Keratinocyte (primary cell): ENCODE results near the gene MTUS2. TPM values are rescaled to one million over a fixed set of nuclear protein-coding genes. Genes with fewer than 3 reads are reported as not detected.

Experiments
- DNase-seq: peaks from one replicate; pipeline ENCODE4 v3.0.0-alpha.2; 2011; ENCODE audit warnings: low read depth, missing footprints, low spot score
- FAIRE-seq: peaks from 2 replicates; lab custom pipeline; 2011; peaks lifted over from hg19 to GRCh38; lab: Jason Lieb, UNC
- H2AFZ ChIP-seq: 2 replicates; pipeline ENCODE4 v1.6.0; 2012; ENCODE audit warnings: low read length, control low read depth, inconsistent platforms; ENCODE audit not compliant: control insufficient read depth
- H3K27ac ChIP-seq: 2 replicates; pipeline ENCODE4 v1.5.1; 2011; ENCODE audit warnings: low read length; ENCODE audit not compliant: control insufficient read depth, insufficient read depth
- H3K27me3 ChIP-seq: 3 replicates; pipeline ENCODE4 v1.6.0; 2011; ENCODE audit warnings: low read length; ENCODE audit not compliant: control insufficient read depth, insufficient read depth; ENCODE audit errors: extremely low read depth
- H3K36me3 ChIP-seq, 2 experiments: 2 replicates in 1 of 2; 3 replicates in 1 of 2; pipeline ENCODE4 v1.5.1; 2011; ENCODE audit warnings: low read length in 2 of 2, mild to moderate bottlenecking in 1 of 2; ENCODE audit not compliant: control insufficient read depth in 2 of 2, insufficient read depth in 2 of 2; ENCODE audit errors: extremely low read depth in 1 of 2
- H3K4me1 ChIP-seq: 3 replicates; pipeline ENCODE4 v1.5.1; 2011; ENCODE audit warnings: low read length; ENCODE audit not compliant: control insufficient read depth, insufficient read depth; ENCODE audit errors: extremely low read depth
- H3K4me2 ChIP-seq: 3 replicates; pipeline ENCODE4 v1.6.0; 2011; ENCODE audit warnings: low read depth, low read length; ENCODE audit not compliant: control insufficient read depth, insufficient read depth; ENCODE audit errors: extremely low read depth
- H3K4me3 ChIP-seq, 3 experiments: fragments of 200-600 bp in 1 of 3; sonication (generic) in 1 of 3; 2 replicates in 2 of 3; 3 replicates in 1 of 3; pipeline ENCODE4 v1.5.1; 2011 to 2016; ENCODE audit warnings: low read length in 3 of 3, mild to moderate bottlenecking in 3 of 3, control low read depth in 2 of 3, inconsistent platforms in 1 of 3, low read depth in 1 of 3, mixed read lengths in 1 of 3, mixed run types in 1 of 3, moderate library complexity in 1 of 3; ENCODE audit not compliant: control insufficient read depth in 2 of 3, insufficient read depth in 2 of 3; ENCODE audit errors: extremely low read depth in 1 of 3
- H3K79me2 ChIP-seq: 2 replicates; pipeline ENCODE4 v1.6.0; 2012; ENCODE audit warnings: low read length; ENCODE audit not compliant: control insufficient read depth, insufficient read depth
- H3K9ac ChIP-seq: 3 replicates; pipeline ENCODE4 v1.6.0; 2011; ENCODE audit warnings: low read length; ENCODE audit not compliant: control insufficient read depth, insufficient read depth; ENCODE audit errors: extremely low read depth
- H3K9me1 ChIP-seq: 3 replicates; pipeline ENCODE4 v1.6.0; 2011; ENCODE audit warnings: low read length; ENCODE audit not compliant: control insufficient read depth, insufficient read depth; ENCODE audit errors: extremely low read depth
- H3K9me3 ChIP-seq: 2 replicates; pipeline ENCODE4 v1.5.1; 2012; ENCODE audit warnings: low read depth, low read length; ENCODE audit not compliant: control insufficient read depth
- H4K20me1 ChIP-seq: 3 replicates; pipeline ENCODE4 v1.6.0; 2011; ENCODE audit warnings: low read length; ENCODE audit not compliant: control insufficient read depth, insufficient read depth; ENCODE audit errors: extremely low read depth
- EZH2 ChIP-seq: IDR thresholded peaks from one replicate; pipeline ENCODE4 v1.6.1; 2012; ENCODE audit warnings: inconsistent platforms, mild to moderate bottlenecking, low read length, moderate library complexity
- dilution Hi-C: fragments of 300-500 bp; cut with MboI; formaldehyde crosslinking; loops from one replicate; pipeline ENCODE4 v1.7.0; 2020; ENCODE audit warnings: low sequenced_read_pairs; ENCODE audit not compliant: extremely low pct_ligation_motif_present
- polyA plus RNA-seq, 5 experiments: library from polyadenylated mRNA; depleted of rRNA in 3 of 5; stranded (reverse) in 3 of 5; stranded (forward) in 1 of 5; unstranded in 1 of 5; fragments of >200 nt; gene quantifications; 1 replicate in 1 of 5; 2 replicates in 3 of 5; 3 replicates in 1 of 5; pipeline versions ENCODE4 v1.2.1 to v1.2.3, GENCODE V29; 2011 to 2012; ENCODE audit warnings: missing spikeins in 2 of 5, low read depth in 1 of 5, low replicate concordance in 1 of 5
- TF ChIP-seq, protein P1 (sequence below), 3 experiments: IDR thresholded peaks in 1 of 3; conservative IDR thresholded peaks in 1 of 3; optimal IDR thresholded peaks in 1 of 3; 2 replicates in 2 of 3; 3 replicates in 1 of 3; pipeline versions ENCODE3 to v1.5.1; 2011; ENCODE audit warnings: low read length in 3 of 3, mild to moderate bottlenecking in 3 of 3, moderate library complexity in 2 of 3, control low read depth in 1 of 3, inconsistent platforms in 1 of 3; ENCODE audit not compliant: insufficient read depth in 2 of 3; ENCODE audit errors: extremely low read depth in 1 of 3

Gene MTUS2
- polyA plus RNA-seq, 1 donor (not counting 4 experiments of a cell fraction or from before 2014, with no cell fraction given), result 0.17 TPM

DNA sequence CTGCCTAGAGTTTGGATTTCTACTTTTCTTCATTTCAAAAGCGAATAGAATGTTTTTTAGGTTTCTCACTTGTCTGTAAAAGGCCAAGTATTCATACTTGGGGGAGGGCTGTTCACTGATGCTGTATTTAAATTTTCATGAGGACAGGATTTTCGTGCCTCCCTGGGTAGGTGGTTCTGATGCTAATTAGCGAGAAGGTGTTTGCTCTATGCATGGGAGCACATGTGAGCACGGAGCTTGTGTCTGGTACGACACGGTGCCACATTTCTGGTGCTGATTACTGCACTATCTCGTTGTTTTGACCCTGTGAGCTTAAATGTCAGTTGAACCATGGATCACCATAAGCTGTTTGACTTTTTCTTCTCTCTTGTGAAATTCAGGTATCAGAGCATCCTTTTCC is 45.8 kb downstream of the MTUS2 start:
- TF ChIP-seq, protein P1, sequence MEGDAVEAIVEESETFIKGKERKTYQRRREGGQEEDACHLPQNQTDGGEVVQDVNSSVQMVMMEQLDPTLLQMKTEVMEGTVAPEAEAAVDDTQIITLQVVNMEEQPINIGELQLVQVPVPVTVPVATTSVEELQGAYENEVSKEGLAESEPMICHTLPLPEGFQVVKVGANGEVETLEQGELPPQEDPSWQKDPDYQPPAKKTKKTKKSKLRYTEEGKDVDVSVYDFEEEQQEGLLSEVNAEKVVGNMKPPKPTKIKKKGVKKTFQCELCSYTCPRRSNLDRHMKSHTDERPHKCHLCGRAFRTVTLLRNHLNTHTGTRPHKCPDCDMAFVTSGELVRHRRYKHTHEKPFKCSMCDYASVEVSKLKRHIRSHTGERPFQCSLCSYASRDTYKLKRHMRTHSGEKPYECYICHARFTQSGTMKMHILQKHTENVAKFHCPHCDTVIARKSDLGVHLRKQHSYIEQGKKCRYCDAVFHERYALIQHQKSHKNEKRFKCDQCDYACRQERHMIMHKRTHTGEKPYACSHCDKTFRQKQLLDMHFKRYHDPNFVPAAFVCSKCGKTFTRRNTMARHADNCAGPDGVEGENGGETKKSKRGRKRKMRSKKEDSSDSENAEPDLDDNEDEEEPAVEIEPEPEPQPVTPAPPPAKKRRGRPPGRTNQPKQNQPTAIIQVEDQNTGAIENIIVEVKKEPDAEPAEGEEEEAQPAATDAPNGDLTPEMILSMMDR (optimal IDR thresholded peaks at IDR 0.05 in 1 of 3, IDR thresholded peaks at IDR 0.05 in 1 of 3, conservative IDR thresholded peaks at IDR 0.05 in 1 of 3; ENCODE audit: extremely low read depth in 1 of 3, insufficient read depth in 2 of 3, low read length in 3 of 3), result no peak
- TF ChIP-seq EZH2, result no peak
- no peak for FAIRE-seq
- H3K27me3 ChIP-seq, result no peaks in the 10 kb centered on the region
- H3K36me3 ChIP-seq, result no peaks in the 10 kb centered on the region
- no peaks in the 10 kb centered on the region for H3K9me1 ChIP-seq
- dilution Hi-C loops, result no loop called here
- no peak overlapping the region for H3K4me2 ChIP-seq
- H3K9ac ChIP-seq, result no peak overlapping the region
- no peak overlapping the region for H3K27ac ChIP-seq
- H3K4me1 ChIP-seq, result no peaks in the 10 kb centered on the region
- no peak for DNase-seq
- no peaks in the 10 kb centered on the region for H3K9me3 ChIP-seq
- no peaks in the 10 kb centered on the region for H3K79me2 ChIP-seq
- no peaks in the 10 kb centered on the region for H4K20me1 ChIP-seq
- H3K4me3 ChIP-seq, result no peak overlapping the region
- H2AFZ ChIP-seq, result no peak overlapping the region

DNA sequence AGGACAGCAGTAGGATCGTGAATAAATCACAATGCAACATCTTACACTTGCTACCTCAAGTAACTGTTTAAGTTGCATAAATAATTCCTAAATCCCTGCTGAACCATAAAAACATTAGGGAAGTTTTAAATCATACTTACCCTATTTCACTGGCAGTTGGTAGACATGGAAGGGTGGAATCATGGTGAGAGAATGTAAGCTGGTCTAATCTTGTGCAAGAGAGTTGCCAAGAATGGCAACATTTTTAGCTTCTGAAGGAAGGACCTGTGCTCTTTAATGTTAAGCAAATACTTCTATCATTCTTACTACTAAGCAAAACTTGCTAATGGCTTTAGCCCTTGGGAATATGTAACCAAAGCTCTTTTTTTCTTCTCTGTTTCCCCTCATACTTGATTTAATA is 46.8 kb downstream of the MTUS2 start:
- TF ChIP-seq, protein P1 (optimal IDR thresholded peaks at IDR 0.05 in 1 of 3, IDR thresholded peaks at IDR 0.05 in 1 of 3, conservative IDR thresholded peaks at IDR 0.05 in 1 of 3; ENCODE audit: extremely low read depth in 1 of 3, insufficient read depth in 2 of 3, low read length in 3 of 3), result no peak
- no peak for TF ChIP-seq EZH2
- Histone ChIP-seq H3K79me2 (no peaks in the 10 kb centered on the region), H4K20me1 (no peaks in the 10 kb centered on the region), H3K27me3 (no peaks in the 10 kb centered on the region), H3K4me2 (no peak overlapping the region), H3K4me3 (no peak overlapping the region), H3K4me1 (no peaks in the 10 kb centered on the region), H3K9me1 (no peaks in the 10 kb centered on the region), H3K9me3 (no peaks in the 10 kb centered on the region), H2AFZ (no peak overlapping the region), H3K36me3 (no peaks in the 10 kb centered on the region), H3K9ac (no peak overlapping the region), H3K27ac (no peak overlapping the region)
- no peak for DNase-seq
- no peak for FAIRE-seq
- dilution Hi-C loops, result no loop called here
